IPS-18c (cell line): Measurements from ENCODE around the gene PIGO.

Experiments used
- H3K4me3 ChIP-seq: 2 replicates; pipeline ENCODE4 v1.7.0; 2013; ENCODE audit warnings: low read depth, mild to moderate bottlenecking, low read length, moderate library complexity; ENCODE audit not compliant: insufficient read depth
- H3K9me3 ChIP-seq: one replicate; pipeline ENCODE4 v1.6.1; 2013; ENCODE audit warnings: mild to moderate bottlenecking, low read length, moderate library complexity; ENCODE audit not compliant: control insufficient read depth, insufficient read depth

PIGO gene

DNA sequence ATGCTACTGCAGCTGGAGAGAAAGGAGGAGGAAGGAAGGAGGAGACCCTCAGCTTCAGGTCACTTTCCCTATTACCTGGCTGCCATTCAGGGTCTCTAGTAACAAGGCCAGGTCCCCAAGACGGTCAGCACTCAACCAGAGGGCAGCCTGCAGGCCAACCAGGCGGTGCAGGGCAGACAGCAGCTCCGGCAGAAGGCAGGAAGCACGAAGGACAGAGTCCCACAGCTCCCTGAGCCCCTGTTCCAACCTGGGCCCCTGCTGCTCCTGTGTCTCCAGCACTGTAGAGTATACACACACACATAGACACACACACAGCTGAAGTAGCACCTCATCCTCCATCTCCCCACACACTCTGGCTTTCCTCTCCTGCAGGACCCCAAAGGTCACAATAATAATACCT, 18.3 kb downstream of the PIGO start:
- Histone ChIP-seq H3K9me3 (no peaks in the 10 kb centered on the region), H3K4me3 (0 out of 2 replicates have a peak overlapping the region, but pooled peaks have one; percentile 85)

GRCh38 chr9:35076848-35077247, 19.5 kb downstream of the PIGO start:
- Histone ChIP-seq H3K4me3 (no peak overlapping the region), H3K9me3 (no peaks in the 10 kb centered on the region)

DNA sequence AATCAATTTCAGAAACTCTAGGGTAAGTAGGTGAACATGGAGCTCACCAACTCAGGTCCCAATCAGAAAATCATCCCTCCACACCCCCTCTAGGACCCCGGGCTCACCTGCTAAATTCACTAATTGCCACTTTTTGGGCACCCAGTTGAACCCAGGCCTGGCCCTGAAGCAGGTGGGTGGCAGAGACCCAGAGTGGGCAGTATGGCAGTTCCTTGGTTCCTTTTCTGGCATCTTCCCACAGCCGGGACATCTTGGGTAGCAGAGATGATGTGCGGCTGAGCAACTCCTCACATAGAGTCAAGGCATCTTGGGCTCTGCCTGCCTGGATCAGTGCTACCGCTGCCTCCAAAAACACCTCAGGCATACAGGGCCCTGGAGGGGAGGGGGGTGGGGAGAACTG, 21.0 kb downstream of the PIGO start:
- H3K4me3 ChIP-seq, result no peak overlapping the region
- H3K9me3 ChIP-seq, result no peaks in the 10 kb centered on the region

DNA sequence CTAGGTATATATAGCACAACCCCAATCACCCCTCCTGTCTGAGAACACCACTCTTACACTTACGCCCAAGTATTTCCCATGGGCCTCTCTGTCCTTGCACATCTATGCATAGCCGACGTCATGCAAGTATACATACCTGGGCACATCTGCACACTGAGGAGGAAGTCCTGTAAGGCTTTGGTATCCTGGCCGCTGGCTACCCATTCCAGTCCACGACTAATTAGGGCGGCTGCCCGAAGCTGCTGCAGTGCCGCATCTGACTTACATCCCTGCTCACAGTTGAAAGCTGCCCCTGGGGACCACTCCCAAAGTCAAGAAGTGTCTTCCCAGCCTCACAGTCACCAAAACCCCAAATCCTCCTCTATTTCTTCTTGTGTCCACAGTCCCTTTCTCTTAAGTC, 21.6 kb downstream of the PIGO start:
- Histone ChIP-seq H3K9me3 (no peaks in the 10 kb centered on the region), H3K4me3 (no peak overlapping the region)

DNA sequence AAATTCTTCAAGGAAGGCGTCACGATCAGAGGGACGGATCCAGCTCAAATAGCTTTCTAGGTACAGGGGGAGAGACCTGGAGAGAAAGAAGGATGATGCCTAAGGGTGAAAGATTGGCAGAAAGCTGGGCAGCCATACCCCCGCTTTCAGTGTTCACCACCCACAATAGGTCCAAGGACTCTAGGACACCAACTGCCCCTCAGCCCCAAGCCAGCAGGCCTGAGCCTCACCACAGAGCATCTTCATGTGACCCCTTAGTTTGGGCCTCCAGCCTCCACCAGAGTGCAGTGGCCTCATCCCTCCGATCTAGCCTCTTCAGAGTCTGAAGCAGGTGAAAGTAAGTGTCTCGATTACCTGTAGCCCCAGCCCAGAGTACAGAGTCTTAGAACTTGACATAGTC, 22.2 kb downstream of the PIGO start:
- H3K4me3 ChIP-seq, result no peak overlapping the region
- no peaks in the 10 kb centered on the region for H3K9me3 ChIP-seq

GRCh38 chr9:35073279-35073612, 23.1 kb downstream of the PIGO start:
- H3K4me3 ChIP-seq, result no peak overlapping the region; the same call in 1 of the 2 replicates

DNA sequence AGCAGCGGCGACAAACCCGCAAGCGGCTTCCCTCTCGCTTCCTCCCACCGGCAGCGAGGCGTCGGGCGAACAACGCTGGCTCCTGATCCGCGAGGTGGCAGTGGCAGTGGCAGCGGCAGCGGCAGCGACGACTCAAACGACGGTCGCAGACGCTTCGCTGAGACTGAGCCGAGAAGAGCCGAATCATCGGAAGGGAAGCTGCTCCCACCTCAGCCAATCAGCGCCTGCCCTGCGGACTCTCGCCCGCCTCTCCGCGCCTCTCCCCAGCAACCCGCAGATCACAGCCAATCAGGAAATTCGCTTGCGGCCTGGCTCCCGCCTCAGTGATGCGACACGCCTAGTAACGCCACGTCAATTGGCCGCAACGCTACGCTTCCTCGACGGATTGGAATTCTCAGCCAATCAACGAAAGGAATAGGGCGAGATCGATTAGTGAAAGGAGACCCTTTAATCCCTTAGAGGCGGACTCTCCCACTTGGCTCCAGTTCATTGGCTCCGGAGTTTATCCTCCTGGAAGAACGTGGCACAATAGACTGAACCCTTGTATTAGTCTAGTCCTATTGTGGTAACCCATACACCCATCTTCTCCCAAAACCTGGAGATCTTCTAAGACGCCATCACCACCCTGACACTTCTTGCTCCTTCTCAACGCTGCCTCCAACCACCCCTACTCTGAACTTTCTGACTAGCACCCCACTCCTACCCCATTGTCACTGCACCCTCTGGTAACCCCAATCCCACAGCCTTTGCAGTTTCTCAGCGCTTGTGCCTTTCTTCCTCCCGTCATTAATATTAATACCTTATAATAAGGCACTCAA, 23.7 kb downstream of the PIGO start, which contains the start of gene VCP:
VCP (minus strand) TSS at position 165 of the 818 bp plus-strand sequence. CDS start 272 bp downstream, outside the sequence.
- Histone ChIP-seq H3K4me3 (peak within 1 kb of the TSS; percentile 98), H3K9me3 (no peaks in the 10 kb centered on the region)

More at GRCh38 chr9:35073279-35073612, 23.1 kb downstream of the PIGO start:
- H3K9me3 ChIP-seq, result no peaks in the 10 kb centered on the region

DNA sequence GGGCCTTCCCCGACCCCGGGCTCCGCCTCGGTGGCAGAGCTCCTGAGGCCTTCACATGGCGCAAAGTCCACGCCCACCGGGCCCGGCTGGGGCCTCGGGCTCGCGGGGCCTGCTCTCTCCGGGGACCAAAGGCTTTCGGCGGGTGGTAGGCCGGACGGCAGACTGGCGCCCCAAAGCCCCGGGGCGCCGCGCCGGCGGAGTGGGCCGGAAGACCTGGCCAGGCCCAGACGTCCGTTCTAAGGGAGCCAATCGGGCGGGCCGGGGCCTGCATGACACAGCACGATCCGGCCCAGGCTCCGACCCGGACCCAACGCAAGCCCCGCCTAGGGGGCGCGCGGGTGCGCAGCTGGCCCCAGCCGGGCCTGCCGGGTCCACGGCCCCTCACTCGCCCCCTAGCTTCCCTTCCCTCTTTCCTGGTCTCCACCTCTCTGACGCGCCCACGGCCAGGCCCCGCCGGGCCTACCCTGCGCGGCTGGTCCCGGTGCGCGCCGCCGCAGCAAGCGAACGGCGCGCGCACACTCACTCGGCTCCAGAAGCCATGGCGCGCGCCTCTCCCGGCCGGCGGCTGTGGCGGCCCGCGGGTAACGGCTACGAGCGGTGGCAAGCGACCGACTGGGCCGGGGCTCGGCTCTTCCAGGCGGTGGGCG, 24.5 kb downstream of the PIGO start:
- peak overlapping the region; percentile 98 for H3K4me3 ChIP-seq

DNA sequence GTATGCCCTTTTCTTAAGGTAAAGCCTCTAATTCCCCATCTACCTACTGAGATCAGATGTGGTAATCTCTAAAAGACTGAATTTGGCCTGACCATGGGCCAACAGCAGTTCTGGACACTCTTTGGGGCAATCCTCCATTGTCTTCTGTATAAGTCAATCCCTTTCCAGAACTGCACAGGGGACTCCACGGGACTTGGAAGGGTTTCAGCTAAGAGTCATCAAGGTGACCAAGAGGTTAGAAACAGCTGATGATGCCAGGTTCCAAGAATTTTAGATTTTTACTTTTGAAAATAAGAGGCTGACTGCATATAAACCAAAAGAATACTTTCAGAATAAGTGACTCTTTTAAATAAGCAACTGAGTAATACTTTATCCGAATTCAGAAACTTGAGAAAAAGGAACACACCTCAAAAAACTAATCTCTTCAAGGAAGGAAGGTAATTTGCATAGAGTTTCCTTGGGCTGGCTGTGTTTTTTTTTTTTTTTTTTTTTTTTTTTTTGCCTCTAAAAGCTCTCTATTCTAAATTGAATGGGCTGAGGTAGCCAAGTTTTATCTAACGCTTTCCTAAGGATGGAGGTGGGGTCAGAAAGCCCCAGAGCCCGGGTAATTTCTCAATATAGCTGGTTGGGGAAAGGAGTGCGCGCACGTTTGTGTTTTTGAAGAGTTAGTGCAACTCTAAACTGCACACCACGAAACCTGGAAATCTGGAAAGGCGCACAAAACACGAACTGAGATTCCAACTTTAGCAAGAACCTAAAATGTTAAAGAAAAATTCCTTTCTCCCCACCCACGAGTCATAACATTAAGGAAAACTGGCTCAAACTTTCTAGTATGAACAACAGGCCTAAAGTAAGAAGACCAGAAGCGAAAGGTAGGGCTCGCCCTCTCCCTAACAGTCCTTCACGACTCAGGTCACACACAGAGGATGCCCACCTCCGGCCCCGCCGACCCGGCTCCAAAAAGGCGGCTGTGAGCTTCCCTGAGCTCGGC, 25.3 kb downstream of the PIGO start:
- no peaks in the 10 kb centered on the region for H3K9me3 ChIP-seq
- peak overlapping the region; percentile 98 for H3K4me3 ChIP-seq

More for the DNA sequence above, 24.5 kb downstream of the PIGO start:
- H3K9me3 ChIP-seq, result no peaks in the 10 kb centered on the region

- H3K9me3 ChIP-seq, result no peaks in the 10 kb centered on the region
- H3K4me3 ChIP-seq, result no peak overlapping the region
Measured at GRCh38 chr9:35069020-35069419, 27.4 kb downstream of the PIGO start.

DNA sequence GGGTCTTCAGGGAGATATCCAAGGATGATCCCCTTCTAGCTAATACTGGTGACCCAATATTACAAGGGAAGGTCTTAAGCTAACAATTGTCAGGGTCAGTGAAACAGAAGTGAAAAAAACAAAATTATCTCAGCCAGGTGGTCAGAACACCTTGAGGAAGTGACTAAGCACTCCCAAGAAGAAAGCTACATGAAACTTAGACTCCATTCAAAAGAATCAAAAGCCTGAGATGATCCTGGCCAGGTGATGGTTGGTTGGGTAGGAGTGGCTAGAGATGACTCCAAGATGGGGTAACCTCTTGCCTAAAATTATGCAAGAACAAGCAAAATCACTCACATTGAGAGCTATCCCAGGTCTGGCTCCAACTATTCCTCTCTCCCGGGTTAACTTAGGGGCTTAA, 29.3 kb downstream of the PIGO start:
- no peaks in the 10 kb centered on the region for H3K9me3 ChIP-seq
- H3K4me3 ChIP-seq, result no peak overlapping the region

DNA sequence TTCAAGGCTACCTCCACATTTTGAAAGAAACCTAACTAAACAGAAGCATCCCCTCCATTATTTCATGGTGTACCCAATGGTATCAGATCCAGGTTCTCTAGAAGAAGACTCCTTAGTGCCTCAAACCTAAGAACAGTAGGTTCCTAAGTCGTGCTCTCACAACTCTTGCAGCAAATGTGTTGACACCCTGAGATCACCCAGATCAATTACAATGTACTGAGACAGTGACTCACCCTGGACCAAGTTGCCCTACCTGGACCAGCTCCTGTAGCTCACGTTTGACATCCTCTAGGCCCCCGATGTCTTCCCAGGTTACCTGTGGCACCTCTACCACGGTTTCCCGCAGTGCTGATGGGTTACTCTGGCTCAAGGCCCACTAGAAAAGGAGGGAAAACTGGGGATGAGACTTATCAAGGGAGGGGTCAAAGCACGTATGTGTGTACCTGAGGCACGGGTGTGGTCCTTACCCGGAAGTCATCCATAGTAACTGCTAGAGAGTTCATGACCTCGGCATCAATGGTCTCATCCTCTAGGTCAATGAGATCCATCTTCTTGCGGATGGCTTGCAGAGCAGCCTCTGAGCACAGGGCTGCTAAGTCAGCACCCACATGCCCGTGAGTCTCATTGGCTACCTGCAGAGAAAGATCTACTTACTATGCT, 35.7 kb downstream of the PIGO start:
- Histone ChIP-seq H3K4me3 (no peak overlapping the region), H3K9me3 (no peaks in the 10 kb centered on the region)

DNA sequence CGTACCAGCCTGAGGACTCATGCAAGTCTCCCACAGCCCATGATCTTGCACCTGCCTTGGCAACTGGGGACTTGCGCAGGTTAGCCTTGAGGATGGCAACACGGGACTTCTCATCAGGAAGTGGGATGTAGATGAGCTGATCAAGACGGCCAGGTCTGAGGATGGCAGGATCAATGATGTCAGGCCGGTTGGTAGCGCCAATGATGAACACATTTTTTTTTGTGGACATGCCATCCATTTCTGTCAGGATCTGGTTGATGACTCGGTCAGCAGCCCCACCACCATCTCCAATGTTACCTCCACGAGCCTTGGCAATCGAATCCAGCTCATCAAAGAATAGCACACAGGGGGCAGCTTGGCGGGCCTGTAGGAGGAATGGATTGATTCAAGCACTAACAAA, 37.0 kb downstream of the PIGO start:
- Histone ChIP-seq H3K9me3 (no peaks in the 10 kb centered on the region), H3K4me3 (no peak overlapping the region)

DNA sequence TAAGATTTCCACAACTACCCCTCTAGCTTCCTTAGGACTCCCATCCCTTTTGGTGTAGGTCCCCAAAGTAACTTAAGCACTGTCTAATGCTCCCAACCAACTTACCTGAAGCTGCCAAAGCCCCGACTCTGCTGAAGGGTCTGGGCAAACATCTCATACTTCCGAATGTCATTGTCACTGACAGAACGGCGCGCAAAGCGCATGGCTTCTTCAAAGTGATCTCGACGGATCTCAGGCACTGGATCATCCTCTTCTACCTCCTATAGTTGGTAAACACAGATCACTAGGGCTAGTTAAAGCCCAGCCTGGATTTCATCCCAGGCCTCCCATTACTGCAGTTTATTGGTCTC, 39.1 kb downstream of the PIGO start:
- no peak overlapping the region for H3K4me3 ChIP-seq
- H3K9me3 ChIP-seq, result no peaks in the 10 kb centered on the region

DNA sequence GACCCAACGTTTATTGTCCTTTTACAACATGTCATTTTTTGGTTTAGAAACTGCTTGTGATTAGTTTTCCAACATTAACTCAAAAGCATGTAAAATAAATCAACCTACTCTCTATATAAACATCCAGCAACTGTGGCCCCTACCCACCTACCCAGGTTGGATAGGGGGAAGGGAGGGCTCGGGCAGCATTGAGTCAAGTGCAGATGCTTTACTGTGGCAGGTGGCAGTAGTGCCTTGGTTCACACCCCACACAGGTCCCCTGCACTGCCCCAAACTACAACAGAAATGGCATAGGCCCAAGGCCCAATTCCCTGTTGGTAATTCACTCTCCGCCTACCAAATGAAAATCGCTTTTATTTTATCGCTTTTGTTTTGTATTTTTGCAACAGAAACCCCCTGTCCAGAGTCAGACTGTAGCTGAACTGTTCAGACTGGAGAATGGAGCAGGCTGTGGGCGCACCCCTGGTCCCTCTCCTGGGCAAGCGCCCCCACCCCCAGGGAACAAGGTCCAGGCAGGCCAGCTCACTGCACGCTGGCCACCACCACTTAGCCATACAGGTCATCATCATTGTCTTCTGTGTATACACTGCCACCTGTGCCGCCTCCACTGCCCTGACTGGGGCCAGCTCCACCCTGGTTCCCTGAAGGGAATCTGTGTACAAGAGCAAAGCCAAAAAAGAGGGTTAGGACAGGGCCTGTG, 39.7 kb downstream of the PIGO start:
- H3K4me3 ChIP-seq, result no peak overlapping the region
- H3K9me3 ChIP-seq, result no peaks in the 10 kb centered on the region

DNA sequence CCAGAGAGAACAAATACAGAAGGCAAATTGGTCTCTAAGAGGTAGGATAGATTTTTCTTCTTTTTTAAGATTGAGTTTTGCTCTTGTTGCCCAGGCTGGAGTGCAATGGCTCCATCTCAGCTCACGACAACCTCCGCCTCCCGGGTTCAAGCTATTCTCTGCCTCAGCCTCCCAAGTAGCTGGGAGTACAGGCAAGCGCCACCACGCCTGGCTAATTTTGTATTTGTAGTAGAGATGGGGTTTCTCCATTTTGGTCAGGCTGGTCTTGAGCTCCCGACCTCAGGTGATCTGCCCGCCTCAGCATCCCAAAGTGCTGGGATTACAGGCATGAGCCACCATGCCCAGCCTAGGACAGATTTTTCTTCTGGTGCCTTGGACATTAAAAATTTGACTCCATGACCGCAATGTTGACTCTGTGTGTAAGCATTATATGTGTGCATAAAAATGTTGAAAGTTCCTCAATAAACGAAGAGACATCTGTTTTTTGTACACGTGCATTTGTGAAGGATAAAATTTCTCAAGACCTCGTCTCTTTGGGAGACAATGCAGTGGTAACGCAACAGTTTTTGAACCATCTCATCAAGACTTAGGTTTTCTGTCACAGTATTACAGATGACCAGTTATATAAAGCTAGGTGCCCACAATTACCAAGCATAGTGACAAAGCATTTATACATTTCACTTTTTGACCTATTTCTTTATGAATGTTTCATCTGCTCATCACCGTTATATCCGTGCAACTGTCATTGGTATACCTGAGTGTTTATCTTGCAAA, 41.3 kb downstream of the PIGO start:
- Histone ChIP-seq H3K9me3 (no peaks in the 10 kb centered on the region), H3K4me3 (no peak overlapping the region)
